ENCODE results near the gene MTARC1. TPM values are rescaled to one million over a fixed set of nuclear protein-coding genes. Genes with fewer than 3 reads are reported as not detected.

The MTARC1 gene
- total RNA-seq, 1 donor from 2014 or later = 2.6 TPM

- Mint-ChIP-seq H3K36me3 (ENCODE audit: low read depth, unreplicated experiment) (peaks cover 7% of the 10 kb centered on the region), H3K4me3 (ENCODE audit: unreplicated experiment) (no peak overlapping the region), H3K4me1 (ENCODE audit: unreplicated experiment) (peaks cover 6% of the 10 kb centered on the region), H3K27ac (ENCODE audit: unreplicated experiment) (no peak overlapping the region), H3K27me3 (ENCODE audit: unreplicated experiment) (peaks cover 2% of the 10 kb centered on the region), H3K9me3 (ENCODE audit: unreplicated experiment) (no peaks in the 10 kb centered on the region)
- TF ChIP-seq CTCF (IDR thresholded peaks at IDR 0.05; ENCODE audit: unreplicated experiment) = no peak
- DNase-seq (ENCODE audit: low spot score) = no peak
Observed at GRCh38 chr1:220769205-220769604, 17.5 kb upstream of the MTARC1 start.

- peaks cover 7% of the 10 kb centered on the region for H3K36me3 Mint-ChIP-seq (ENCODE audit: low read depth, unreplicated experiment)
- H3K4me1 Mint-ChIP-seq (ENCODE audit: unreplicated experiment) = peaks cover 6% of the 10 kb centered on the region
- no peaks in the 10 kb centered on the region for H3K9me3 Mint-ChIP-seq (ENCODE audit: unreplicated experiment)
- no peak for TF ChIP-seq CTCF (IDR thresholded peaks at IDR 0.05; ENCODE audit: unreplicated experiment)
- H3K4me3 Mint-ChIP-seq (ENCODE audit: unreplicated experiment) = peak overlapping the region; percentile 42
- H3K27me3 Mint-ChIP-seq (ENCODE audit: unreplicated experiment) = no peaks in the 10 kb centered on the region
- no peak overlapping the region for H3K27ac Mint-ChIP-seq (ENCODE audit: unreplicated experiment)
- no peak for DNase-seq (ENCODE audit: low spot score)
Observed at GRCh38 chr1:220770245-220770913, 16.3 kb upstream of the MTARC1 start.

GRCh38 chr1:220772846-220773245 is 13.9 kb upstream of the MTARC1 start:
- H3K9me3 Mint-ChIP-seq (ENCODE audit: unreplicated experiment) = no peaks in the 10 kb centered on the region
- peaks cover 7% of the 10 kb centered on the region for H3K36me3 Mint-ChIP-seq (ENCODE audit: low read depth, unreplicated experiment)
- no peaks in the 10 kb centered on the region for H3K27me3 Mint-ChIP-seq (ENCODE audit: unreplicated experiment)
- DNase-seq (ENCODE audit: low spot score) = no peak
- H3K27ac Mint-ChIP-seq (ENCODE audit: unreplicated experiment) = no peak overlapping the region
- peaks cover 3% of the 10 kb centered on the region for H3K4me1 Mint-ChIP-seq (ENCODE audit: unreplicated experiment)
- no peak overlapping the region for H3K4me3 Mint-ChIP-seq (ENCODE audit: unreplicated experiment)
- no peak for TF ChIP-seq CTCF (IDR thresholded peaks at IDR 0.05; ENCODE audit: unreplicated experiment)

- no peaks in the 10 kb centered on the region for H3K4me1 Mint-ChIP-seq (ENCODE audit: unreplicated experiment)
- no peaks in the 10 kb centered on the region for H3K27me3 Mint-ChIP-seq (ENCODE audit: unreplicated experiment)
- H3K27ac Mint-ChIP-seq (ENCODE audit: unreplicated experiment) = no peak overlapping the region
- H3K4me3 Mint-ChIP-seq (ENCODE audit: unreplicated experiment) = no peak overlapping the region
- TF ChIP-seq CTCF (IDR thresholded peaks at IDR 0.05; ENCODE audit: unreplicated experiment) = peak; percentile 90
- H3K9me3 Mint-ChIP-seq (ENCODE audit: unreplicated experiment) = no peaks in the 10 kb centered on the region
- H3K36me3 Mint-ChIP-seq (ENCODE audit: low read depth, unreplicated experiment) = no peaks in the 10 kb centered on the region
- DNase-seq (ENCODE audit: low spot score) = peak; percentile 67
Observed at GRCh38 chr1:220775240-220775853, 11.4 kb upstream of the MTARC1 start.

GRCh38 chr1:220776254-220776653 is 10.5 kb upstream of the MTARC1 start:
- Mint-ChIP-seq H3K9me3 (ENCODE audit: unreplicated experiment) (no peaks in the 10 kb centered on the region), H3K4me1 (ENCODE audit: unreplicated experiment) (no peaks in the 10 kb centered on the region), H3K36me3 (ENCODE audit: low read depth, unreplicated experiment) (no peaks in the 10 kb centered on the region), H3K27me3 (ENCODE audit: unreplicated experiment) (no peaks in the 10 kb centered on the region), H3K4me3 (ENCODE audit: unreplicated experiment) (no peak overlapping the region), H3K27ac (ENCODE audit: unreplicated experiment) (no peak overlapping the region)
- no peak for DNase-seq (ENCODE audit: low spot score)
- no peak for TF ChIP-seq CTCF (IDR thresholded peaks at IDR 0.05; ENCODE audit: unreplicated experiment)
